PC-3 (cell line): ENCODE measurements around the gene CLDN24. TPM values are rescaled to one million over a fixed set of nuclear protein-coding genes. Genes with fewer than 3 reads are reported as not detected.

Experiments
- ATAC-seq: fragments of 200-7000 bp; cut with Tn5 transposase; 2 replicates; pipeline ENCODE4 v1.9.1; 2020; ENCODE audit warnings: mild to moderate bottlenecking, moderate library complexity
- BruUV-seq: library from RNA; stranded (reverse); fragments of 400-500 nt; replicated peaks from 2 replicates; lab custom pipeline; 2021; lab: Mats Ljungman, UMichigan
- CTCF ChIA-PET: fragments of 300-600 bp; sonication (Branson Sonifier 250); formaldehyde crosslinking; loops from one replicate; lab custom pipeline; 2022; ENCODE audit warnings: antibody characterized with exemption; lab: Charles Lee
- POLR2A ChIA-PET: fragments of 300-600 bp; sonication (Branson Sonifier 250); formaldehyde crosslinking; loops from one replicate; lab custom pipeline; 2022; ENCODE audit warnings: antibody characterized with exemption; ENCODE audit not compliant: unreplicated experiment; lab: Charles Lee
- DNase-seq: peaks from one replicate; pipeline ENCODE4 v3.0.0-alpha.2; 2015
- H2AFZ ChIP-seq: fragments of 300-600 bp; sonication (generic); 2 replicates; pipeline ENCODE4 v1.6.0; 2016; ENCODE audit warnings: antibody characterized with exemption, low read length
- H3F3A ChIP-seq: fragments of 300-600 bp; sonication (generic); one replicate; pipeline ENCODE4 v1.6.0; 2017; ENCODE audit warnings: antibody characterized with exemption, low read length, control low read depth, mild to moderate bottlenecking; ENCODE audit not compliant: unreplicated experiment
- H3K27ac ChIP-seq: fragments of 300-600 bp; sonication (generic); 2 replicates; pipeline ENCODE4 v1.5.1; 2016; ENCODE audit warnings: mild to moderate bottlenecking, low read length
- H3K27me3 ChIP-seq: fragments of 300-600 bp; sonication (generic); 2 replicates; pipeline ENCODE4 v1.6.1; 2016; ENCODE audit warnings: low read length, mixed read lengths
- H3K36me3 ChIP-seq: fragments of 300-600 bp; sonication (generic); 2 replicates; pipeline ENCODE4 v1.6.1; 2016; ENCODE audit warnings: low read depth, mixed run types, low read length, mixed read lengths
- H3K4me1 ChIP-seq: fragments of 300-600 bp; sonication (generic); 2 replicates; pipeline ENCODE4 v1.5.1; 2016; ENCODE audit warnings: low read length; ENCODE audit not compliant: insufficient read depth
- H3K4me2 ChIP-seq: fragments of 300-600 bp; sonication (generic); 2 replicates; pipeline ENCODE4 v1.6.0; 2016; ENCODE audit warnings: low read length
- H3K4me3 ChIP-seq: fragments of 300-600 bp; sonication (generic); 2 replicates; pipeline ENCODE4 v1.5.1; 2016; ENCODE audit warnings: mild to moderate bottlenecking, low read length, mixed read lengths
- H3K79me2 ChIP-seq: fragments of 300-600 bp; sonication (generic); 2 replicates; pipeline ENCODE4 v1.6.1; 2017; ENCODE audit warnings: low read length, mixed read lengths
- H3K9ac ChIP-seq: fragments of 300-600 bp; sonication (generic); 2 replicates; pipeline ENCODE4 v1.6.0; 2016; ENCODE audit warnings: mild to moderate bottlenecking, low read length
- H3K9me2 ChIP-seq: fragments of 300-600 bp; sonication (generic); replicated peaks from 2 replicates; pipeline ENCODE4 v1.6.1; 2016; ENCODE audit warnings: mixed run types, low read length, mixed read lengths
- H3K9me3 ChIP-seq: fragments of 300-600 bp; sonication (generic); 2 replicates; pipeline ENCODE4 v1.6.1; 2016; ENCODE audit warnings: low read length, mixed read lengths
- H4K20me1 ChIP-seq: fragments of 300-600 bp; sonication (generic); 2 replicates; pipeline ENCODE4 v1.6.1; 2016; ENCODE audit warnings: low read length, mixed read lengths
- CTCF ChIP-seq: fragments of 300-600 bp; sonication (generic); conservative IDR thresholded peaks from 2 replicates; pipeline ENCODE4 v1.5.1; 2017; ENCODE audit warnings: antibody characterized with exemption, low read depth, mild to moderate bottlenecking, low read length
- EZH2 ChIP-seq: fragments of 300-600 bp; sonication (generic); IDR thresholded peaks from one replicate; pipeline ENCODE4 v1.6.1; 2017; ENCODE audit warnings: antibody characterized with exemption, mild to moderate bottlenecking, low read length; ENCODE audit not compliant: unreplicated experiment
- EZH2phosphoT487 ChIP-seq: fragments of 300-600 bp; sonication (generic); IDR thresholded peaks from 2 replicates; pipeline ENCODE4 v1.6.1; 2018; ENCODE audit warnings: mild to moderate bottlenecking, antibody characterized with exemption, low read length, borderline replicate concordance
- intact Hi-C: fragments of 100-400 bp; cut with micrococcal nuclease; formaldehyde crosslinking; loops from 2 replicates; pipeline ENCODE4 v1.9.0; 2023
- total RNA-seq: library from RNA; depleted of rRNA; stranded (reverse); fragments of >200 nt; gene quantifications from 2 replicates; pipeline ENCODE4 v1.2.3, GENCODE V29; 2014

CLDN24 gene
- total RNA-seq, 1 experiment from 2014 or later, result not detected

GRCh38 chr4:183337349-183337748 is 15.1 kb upstream of the CLDN24 start:
- Histone ChIP-seq H2AFZ (no peak overlapping the region), H3F3A (peaks cover 4% of the 10 kb centered on the region), H3K9me2 (no peaks in the 10 kb centered on the region), H3K4me2 (no peak overlapping the region), H3K27ac (no peak overlapping the region), H3K36me3 (no peaks in the 10 kb centered on the region), H3K4me3 (no peak overlapping the region), H3K9me3 (no peaks in the 10 kb centered on the region), H4K20me1 (no peaks in the 10 kb centered on the region), H3K79me2 (no peaks in the 10 kb centered on the region), H3K4me1 (peaks cover 26% of the 10 kb centered on the region), H3K27me3 (no peaks in the 10 kb centered on the region), H3K9ac (no peak overlapping the region)
- no peak for DNase-seq
- no peak for ATAC-seq
- CTCF ChIA-PET, result no interaction called here
- intact Hi-C loops, result no loop called here
- TF ChIP-seq EZH2 (no peak), EZH2phosphoT487 (no peak), CTCF (no peak)
- POLR2A ChIA-PET, result no interaction called here
- BruUV-seq, result no TSS peak

GRCh38 chr4:183335369-183335940 is 13.2 kb upstream of the CLDN24 start:
- Histone ChIP-seq H3F3A (peaks cover 4% of the 10 kb centered on the region), H3K9me2 (no peaks in the 10 kb centered on the region), H3K4me2 (peak overlapping the region; percentile 57), H3K4me1 (peaks cover 26% of the 10 kb centered on the region), H3K27ac (peak overlapping the region; percentile 96), H3K79me2 (no peaks in the 10 kb centered on the region), H3K4me3 (no peak overlapping the region), H3K27me3 (no peaks in the 10 kb centered on the region), H2AFZ (no peak overlapping the region), H3K9me3 (no peaks in the 10 kb centered on the region), H3K9ac (peak overlapping the region; percentile 65), H4K20me1 (no peaks in the 10 kb centered on the region), H3K36me3 (no peaks in the 10 kb centered on the region)
- intact Hi-C loops, result loop anchor here (2.0 kb wide), 2 partner anchors 51 to 73 kb away; no protein-coding TSS in a partner anchor
- CTCF ChIA-PET, result no interaction called here
- ATAC-seq (peak; percentile 67), DNase-seq (peak; percentile 88)
- TSS peak; percentile 66 for BruUV-seq
- POLR2A ChIA-PET, result no interaction called here
- no peak for TF ChIP-seq CTCF
- TF ChIP-seq EZH2phosphoT487, result no peak
- no peak for TF ChIP-seq EZH2

- H3K9ac ChIP-seq, result peak overlapping the region; percentile 57
- H3K4me3 ChIP-seq, result no peak overlapping the region
- peak overlapping the region; percentile 96 for H3K27ac ChIP-seq
- no peaks in the 10 kb centered on the region for H3K9me2 ChIP-seq
- DNase-seq, result peak; percentile 82
- no TSS peak for BruUV-seq
- peaks cover 27% of the 10 kb centered on the region for H3K4me1 ChIP-seq
- intact Hi-C loops, result loop anchor here (2.0 to 5.0 kb wide), 3 partner anchors 49 to 71 kb away; no protein-coding TSS in a partner anchor
- TF ChIP-seq EZH2, result no peak
- TF ChIP-seq CTCF, result no peak
- no peak for TF ChIP-seq EZH2phosphoT487
- CTCF ChIA-PET, result no interaction called here
- H4K20me1 ChIP-seq, result no peaks in the 10 kb centered on the region
- no peaks in the 10 kb centered on the region for H3K9me3 ChIP-seq
- peak; percentile 80 for ATAC-seq
- no peaks in the 10 kb centered on the region for H3K27me3 ChIP-seq
- peak overlapping the region; percentile 67 for H3K4me2 ChIP-seq
- no peak overlapping the region for H2AFZ ChIP-seq
- H3K79me2 ChIP-seq, result no peaks in the 10 kb centered on the region
- no peaks in the 10 kb centered on the region for H3K36me3 ChIP-seq
- peaks cover 4% of the 10 kb centered on the region for H3F3A ChIP-seq
- POLR2A ChIA-PET, result no interaction called here
Observed at GRCh38 chr4:183333983-183334382, 11.8 kb upstream of the CLDN24 start.
